Stimulated activated CD4-positive, alpha-beta T cell treated with anti-CD3 and anti-CD28 coated beads, Interleukin-1b, Interleukin-23, amount 100 ng/mL, for 4 hours (primary cell): ENCODE measurements around the gene FANCI.

ENCODE experiments used
- DNase-seq, 2 donors: peaks; one replicate each; pipeline ENCODE4 v3.0.0-alpha.2; 2020; ENCODE audit warnings: low read depth in 2 of 2

FANCI gene

GRCh38 chr15:89243691-89244573 is at the start of gene FANCI:
Gene FANCI (plus strand): TSS chr15:89243979. CDS start chr15:89247648, 3,669 bp downstream.
- peak; percentile 94 to 97 for DNase-seq

GRCh38 chr15:89194608-89195007 is 49.2 kb upstream of the FANCI start:
- no peak for DNase-seq

GRCh38 chr15:89195836-89196235 is 47.9 kb upstream of the FANCI start:
- DNase-seq: no peak

- DNase-seq: no peak
These were observed 47.5 kb upstream of the FANCI start for GRCh38 chr15:89196241-89196640.

- no peak for DNase-seq
These were observed 46.8 kb upstream of the FANCI start for GRCh38 chr15:89196994-89197393.

GRCh38 chr15:89197503-89197971 is 46.2 kb upstream of the FANCI start:
- DNase-seq: no peak

GRCh38 chr15:89198196-89198595 is 45.6 kb upstream of the FANCI start:
- no peak for DNase-seq

- DNase-seq: no peak
These were observed 44.8 kb upstream of the FANCI start for GRCh38 chr15:89198934-89199333.

- no peak for DNase-seq
These were observed 44.0 kb upstream of the FANCI start for GRCh38 chr15:89199746-89200145.

GRCh38 chr15:89200182-89200581 is 43.6 kb upstream of the FANCI start:
- no peak for DNase-seq

- DNase-seq: no peak
These were observed 42.2 kb upstream of the FANCI start for GRCh38 chr15:89201465-89202005.

- DNase-seq: peak in 1 of 2 donors; percentile 10
These were observed 40.0 kb upstream of the FANCI start for GRCh38 chr15:89203705-89204273.

GRCh38 chr15:89205991-89206585 is 37.7 kb upstream of the FANCI start:
- no peak for DNase-seq

- DNase-seq: peak; percentile 66 to 69
These were observed 36.9 kb upstream of the FANCI start for GRCh38 chr15:89206908-89207331.

- no peak for DNase-seq
These were observed 35.5 kb upstream of the FANCI start for GRCh38 chr15:89208256-89208655.

GRCh38 chr15:89209057-89209456 is 34.7 kb upstream of the FANCI start:
- no peak for DNase-seq

- no peak for DNase-seq
These were observed 32.1 kb upstream of the FANCI start for GRCh38 chr15:89211678-89212170.

GRCh38 chr15:89215627-89216026 is 28.2 kb upstream of the FANCI start:
- no peak for DNase-seq

GRCh38 chr15:89217031-89217430 is 26.7 kb upstream of the FANCI start:
- no peak for DNase-seq

- DNase-seq: no peak
These were observed 25.9 kb upstream of the FANCI start for GRCh38 chr15:89217686-89218376.

GRCh38 chr15:89218531-89218930 is 25.2 kb upstream of the FANCI start:
- no peak for DNase-seq

GRCh38 chr15:89221543-89221942 is 22.2 kb upstream of the FANCI start, which contains the start of gene RLBP1:
Gene RLBP1 (minus strand): TSS chr15:89221579. CDS start chr15:89218975, 2,604 bp downstream.
- DNase-seq: no peak
